Hepatocyte (in vitro differentiated cells): ENCODE results near the gene LURAP1L. TPM values are rescaled to one million over a fixed set of nuclear protein-coding genes. Genes with fewer than 3 reads are reported as not detected.

Source experiments
- DNase-seq: peaks from one replicate; pipeline ENCODE4 v3.0.0-alpha.2; 2016; ENCODE audit warnings: low spot score
- H2AFZ ChIP-seq: fragments of 200-600 bp; sonication (generic); 2 replicates; pipeline ENCODE4 v1.6.0; 2016; ENCODE audit warnings: antibody characterized with exemption, mild to moderate bottlenecking
- H3K27ac ChIP-seq: fragments of 200-600 bp; sonication (generic); 2 replicates; pipeline ENCODE4 v1.5.1; 2016; ENCODE audit warnings: mild to moderate bottlenecking
- H3K27me3 ChIP-seq: fragments of 200-600 bp; sonication (generic); 2 replicates; pipeline ENCODE4 v1.6.1; 2016
- H3K36me3 ChIP-seq: fragments of 200-600 bp; sonication (generic); replicated peaks from 2 replicates; pipeline ENCODE4 v1.5.1; 2016; ENCODE audit warnings: low read depth; ENCODE audit not compliant: insufficient read depth
- H3K4me1 ChIP-seq: fragments of 200-600 bp; sonication (generic); 2 replicates; pipeline ENCODE4 v1.5.1; 2016; ENCODE audit warnings: mild to moderate bottlenecking, moderate library complexity; ENCODE audit not compliant: insufficient read depth
- H3K4me2 ChIP-seq: fragments of 200-600 bp; sonication (generic); 2 replicates; pipeline ENCODE4 v1.6.0; 2016
- H3K4me3 ChIP-seq: fragments of 200-600 bp; sonication (generic); 2 replicates; pipeline ENCODE4 v1.5.1; 2016; ENCODE audit warnings: mild to moderate bottlenecking
- H3K79me2 ChIP-seq: fragments of 200-600 bp; sonication (generic); 2 replicates; pipeline ENCODE4 v1.6.0; 2017; ENCODE audit warnings: mild to moderate bottlenecking
- H3K9me2 ChIP-seq: fragments of 200-600 bp; sonication (generic); replicated peaks from 2 replicates; pipeline ENCODE4 v1.6.0; 2017; ENCODE audit warnings: mild to moderate bottlenecking; ENCODE audit not compliant: insufficient read depth
- H3K9me3 ChIP-seq: fragments of 200-600 bp; sonication (generic); 2 replicates; pipeline ENCODE4 v1.5.1; 2016; ENCODE audit warnings: low read depth, mild to moderate bottlenecking
- H4K20me1 ChIP-seq: fragments of 200-600 bp; sonication (generic); 2 replicates; pipeline ENCODE4 v1.6.0; 2016; ENCODE audit warnings: mild to moderate bottlenecking; ENCODE audit not compliant: insufficient read depth, poor library complexity, severe bottlenecking
- CTCF ChIP-seq: fragments of 200-600 bp; sonication (generic); IDR thresholded peaks from 2 replicates; pipeline ENCODE4 v1.5.1; 2016; ENCODE audit warnings: antibody characterized with exemption, mild to moderate bottlenecking; ENCODE audit not compliant: poor library complexity
- EZH2 ChIP-seq: fragments of 200-600 bp; sonication (generic); IDR thresholded peaks from 2 replicates; pipeline ENCODE4 v1.6.1; 2016; ENCODE audit warnings: antibody characterized with exemption, mild to moderate bottlenecking, borderline replicate concordance
- EZH2phosphoT487 ChIP-seq: fragments of 200-600 bp; sonication (generic); IDR thresholded peaks from one replicate; pipeline ENCODE4 v1.6.1; 2018; ENCODE audit warnings: antibody characterized with exemption, mild to moderate bottlenecking, low read depth, moderate library complexity; ENCODE audit not compliant: unreplicated experiment, severe bottlenecking
- WGBS: methylation state at CpG from one replicate; pipeline ENCODE4 v1.1.6; 2016; ENCODE audit warnings: low lambda C conversion rate; ENCODE audit errors: missing lambda C conversion rate; 5-methylcytosine and 5-hydroxymethylcytosine counted together
- polyA plus RNA-seq: library from polyadenylated mRNA; unstranded; fragments of >200 nt; fragmentation: Nextera tagmentation; extraction: Ambion mirVana; gene quantifications from 2 replicates; pipeline ENCODE4 v1.2.1, GENCODE V29; 2016
- total RNA-seq: library from RNA; depleted of rRNA; stranded (reverse); fragments of >200 nt; gene quantifications from 2 replicates; pipeline ENCODE4 v1.2.3, GENCODE V29; 2014

Gene LURAP1L
- total RNA-seq (37.6 and 40.2 TPM in 2 replicates), polyA plus RNA-seq (36.1 and 42.5 TPM in 2 replicates)

GRCh38 chr9:12774861-12775678, at the start of gene LURAP1L:
LURAP1L (plus strand) TSS chr9:12775020; CDS start chr9:12775716, 696 bp downstream.
- Histone ChIP-seq H3K4me1 (no peaks in the 10 kb centered on the region), H3K9me3 (no peaks in the 10 kb centered on the region), H3K27me3 (no peaks in the 10 kb centered on the region), H2AFZ (peak within 1 kb of the TSS; percentile 48), H3K4me2 (peak within 1 kb of the TSS; percentile 76), H3K79me2 (peaks cover 36% of the 10 kb centered on the region), H3K27ac (peak within 1 kb of the TSS; percentile 99), H3K4me3 (peak within 1 kb of the TSS; percentile 87), H3K36me3 (no peaks in the 10 kb centered on the region), H4K20me1 (no peaks in the 10 kb centered on the region), H3K9me2 (no peaks in the 10 kb centered on the region)
- no peak for TF ChIP-seq CTCF
- no peak for TF ChIP-seq EZH2phosphoT487
- TF ChIP-seq EZH2 = no peak
- 2% methylated on average over 34 of the region's 34 CpGs for WGBS
- DNase-seq = peak; percentile 83

GRCh38 chr9:12726795-12727194, 48.0 kb upstream of the LURAP1L start:
- TF ChIP-seq CTCF (no peak), EZH2 (no peak), EZH2phosphoT487 (no peak)
- H3K27ac ChIP-seq = no peak overlapping the region
- H3K27me3 ChIP-seq = no peaks in the 10 kb centered on the region
- no peak for DNase-seq
- H3K9me2 ChIP-seq = no peaks in the 10 kb centered on the region
- H3K4me1 ChIP-seq = no peaks in the 10 kb centered on the region
- H4K20me1 ChIP-seq = no peaks in the 10 kb centered on the region
- H3K36me3 ChIP-seq = no peaks in the 10 kb centered on the region
- no peaks in the 10 kb centered on the region for H3K79me2 ChIP-seq
- WGBS = 93% methylated on average over 2 of the region's 2 CpGs
- no peaks in the 10 kb centered on the region for H3K9me3 ChIP-seq
- H2AFZ ChIP-seq = no peak overlapping the region
- no peak overlapping the region for H3K4me3 ChIP-seq
- no peak overlapping the region for H3K4me2 ChIP-seq

GRCh38 chr9:12730198-12730597, 44.6 kb upstream of the LURAP1L start:
- 84% methylated on average over 1 of the region's 1 CpG for WGBS
- no peaks in the 10 kb centered on the region for H3K9me2 ChIP-seq

More at GRCh38 chr9:12730198-12730597, 44.6 kb upstream of the LURAP1L start:
- H3K4me2 ChIP-seq = no peak overlapping the region
- H4K20me1 ChIP-seq = no peaks in the 10 kb centered on the region
- no peaks in the 10 kb centered on the region for H3K4me1 ChIP-seq
- no peaks in the 10 kb centered on the region for H3K36me3 ChIP-seq
- H3K4me3 ChIP-seq = no peak overlapping the region
- no peak overlapping the region for H2AFZ ChIP-seq
- TF ChIP-seq EZH2 (no peak), EZH2phosphoT487 (no peak), CTCF (no peak)
- H3K27ac ChIP-seq = no peak overlapping the region
- DNase-seq = no peak
- no peaks in the 10 kb centered on the region for H3K9me3 ChIP-seq
- no peaks in the 10 kb centered on the region for H3K79me2 ChIP-seq
- H3K27me3 ChIP-seq = no peaks in the 10 kb centered on the region
